CD14-positive monocyte (primary cell): Measurements from ENCODE around the gene MAML3. TPM values are rescaled to one million over a fixed set of nuclear protein-coding genes. Genes with fewer than 3 reads are reported as not detected.

Experiments
- DNase-seq, 3 donors: peaks; one replicate each; pipeline ENCODE4 v3.0.0-alpha.2; 2011 to 2022
- H2AFZ ChIP-seq: 2 replicates; pipeline ENCODE4 v1.6.0; 2012; ENCODE audit warnings: mild to moderate bottlenecking, low read depth, low read length, inconsistent platforms; ENCODE audit not compliant: insufficient read depth, poor library complexity, severe bottlenecking
- H3K27ac ChIP-seq, 2 donors: 1 replicate in 1 of 2; 2 replicates in 1 of 2; pipeline ENCODE4 v1.5.1; 2012 to 2013; ENCODE audit warnings: low read length in 2 of 2, control low read depth in 1 of 2, inconsistent platforms in 1 of 2, low read depth in 1 of 2, mild to moderate bottlenecking in 1 of 2
- H3K27me3 ChIP-seq, 2 donors: one replicate each; pipeline versions ENCODE4 v1.6.0 to v1.6.1; 2011 to 2013; ENCODE audit warnings: low read length in 2 of 2; ENCODE audit not compliant: control insufficient read depth in 2 of 2, insufficient read depth in 2 of 2
- H3K36me3 ChIP-seq, 2 donors: replicated peaks in 1 of 2; 1 replicate in 1 of 2; 2 replicates in 1 of 2; pipeline versions ENCODE4 v1.5.1 to v1.6.1; 2012 to 2013; ENCODE audit warnings: low read length in 2 of 2, control low read depth in 1 of 2, inconsistent platforms in 1 of 2, mild to moderate bottlenecking in 1 of 2; ENCODE audit not compliant: insufficient read depth in 2 of 2, control insufficient read depth in 1 of 2
- H3K4me1 ChIP-seq, 2 donors: 1 replicate in 1 of 2; 2 replicates in 1 of 2; pipeline versions ENCODE4 v1.5.1 to v1.6.1; 2012 to 2013; ENCODE audit warnings: low read length in 2 of 2, control low read depth in 1 of 2, inconsistent platforms in 1 of 2, mild to moderate bottlenecking in 1 of 2, moderate library complexity in 1 of 2; ENCODE audit not compliant: insufficient read depth in 2 of 2, control insufficient read depth in 1 of 2
- H3K4me2 ChIP-seq: replicated peaks from 2 replicates; pipeline ENCODE3; 2012; ENCODE audit warnings: low read length, moderate library complexity, mild to moderate bottlenecking; ENCODE audit not compliant: poor library complexity, severe bottlenecking; ENCODE audit errors: extremely low read depth
- H3K4me3 ChIP-seq, 3 experiments: fragments of 200-600 bp in 1 of 3; sonication (generic) in 1 of 3; replicated peaks in 1 of 3; 1 replicate in 2 of 3; 2 replicates in 1 of 3; pipeline ENCODE4 v1.5.1; 2011 to 2013; ENCODE audit warnings: low read length in 3 of 3, mild to moderate bottlenecking in 3 of 3, control low read depth in 2 of 3, low read depth in 2 of 3, inconsistent platforms in 1 of 3, moderate library complexity in 1 of 3
- H3K79me2 ChIP-seq: 2 replicates; pipeline ENCODE4 v1.6.0; 2012; ENCODE audit warnings: mild to moderate bottlenecking, control low read depth, inconsistent platforms, low read length, moderate library complexity; ENCODE audit not compliant: insufficient read depth
- H3K9ac ChIP-seq: 2 replicates; pipeline ENCODE4 v1.6.0; 2017; ENCODE audit warnings: low read length, mild to moderate bottlenecking; ENCODE audit not compliant: insufficient read depth, poor library complexity, severe bottlenecking
- H3K9me3 ChIP-seq, 2 donors: replicated peaks in 1 of 2; 1 replicate in 1 of 2; 2 replicates in 1 of 2; pipeline versions ENCODE4 v1.5.1 to v1.6.1; 2012 to 2013; ENCODE audit warnings: low read length in 2 of 2, control low read depth in 1 of 2; ENCODE audit not compliant: control insufficient read depth in 1 of 2, insufficient read depth in 1 of 2
- H4K20me1 ChIP-seq: 2 replicates; pipeline ENCODE4 v1.6.0; 2012; ENCODE audit warnings: mild to moderate bottlenecking, low read length, control low read depth, moderate library complexity; ENCODE audit not compliant: insufficient read depth
- H3K27ac Mint-ChIP-seq, 7 donors: one replicate each; pipeline ENCODE4 v1.8.0; 2020; ENCODE audit warnings: mild to moderate bottlenecking in 7 of 7, mixed read lengths in 7 of 7, moderate library complexity in 6 of 7, inconsistent platforms in 2 of 7
- H3K27me3 Mint-ChIP-seq, 3 donors: one replicate each; pipeline ENCODE4 v1.8.0; 2021 to 2022; ENCODE audit warnings: low read depth in 3 of 3, mild to moderate bottlenecking in 3 of 3, mixed read lengths in 3 of 3, moderate library complexity in 3 of 3, inconsistent platforms in 1 of 3
- H3K36me3 Mint-ChIP-seq, 2 donors: one replicate each; pipeline ENCODE4 v1.8.0; 2020; ENCODE audit warnings: mixed read lengths in 2 of 2, inconsistent platforms in 1 of 2, mild to moderate bottlenecking in 1 of 2
- H3K4me1 Mint-ChIP-seq: one replicate; pipeline ENCODE4 v1.8.0; 2020; ENCODE audit warnings: mild to moderate bottlenecking, mixed read lengths
- H3K4me3 Mint-ChIP-seq, 2 donors: one replicate each; pipeline ENCODE4 v1.8.0; 2020; ENCODE audit warnings: mild to moderate bottlenecking in 2 of 2, mixed read lengths in 2 of 2, moderate library complexity in 1 of 2
- H3K9me3 Mint-ChIP-seq, 7 donors: one replicate each; pipeline ENCODE4 v1.8.0; 2020 to 2022; ENCODE audit warnings: mixed read lengths in 7 of 7, mild to moderate bottlenecking in 6 of 7, moderate library complexity in 6 of 7, inconsistent platforms in 2 of 7
- CTCF ChIP-seq: fragments of 200-600 bp; IDR thresholded peaks from one replicate; pipeline ENCODE4 v1.8.0; 2022; ENCODE audit warnings: antibody characterized with exemption, mild to moderate bottlenecking
- WGBS: methylation state at CpG from one replicate; pipeline ENCODE4 v1.1.5; 2013; ENCODE audit warnings: missing lambda C conversion rate; ENCODE audit not compliant: insufficient coverage; 5-methylcytosine and 5-hydroxymethylcytosine counted together
- intact Hi-C, 2 donors: fragments of 100-400 bp; cut with micrococcal nuclease; formaldehyde crosslinking; loops; one replicate each; pipeline versions ENCODE4 v1.15.0 to v1.15.1; 2023
- polyA plus RNA-seq, 3 donors: library from polyadenylated mRNA; depleted of rRNA in 1 of 3; unstranded in 2 of 3; stranded (reverse) in 1 of 3; fragments of 300-500 nt in 2 of 3; fragments of >200 nt in 1 of 3; fragmentation: Illumina TruSeq in 2 of 3; gene quantifications; 1 replicate in 2 of 3; 2 replicates in 1 of 3; pipeline ENCODE4 v1.2.3, GENCODE V29; 2012 to 2021

The MAML3 gene
- polyA plus RNA-seq, 3 donors: 1.5 to 6.5 (median 2.3) TPM

- Histone ChIP-seq H3K9me3 (no peaks in the 10 kb centered on the region), H3K4me1 (peaks cover 45 to 64% of the 10 kb centered on the region in 2 donors), H2AFZ (peak overlapping the region; percentile 88), H3K27me3 (no peaks in the 10 kb centered on the region), H3K4me3 (peak overlapping the region; percentile 53 to 81 (median 73)), H3K4me2 (peak overlapping the region; percentile 90), H3K79me2 (peaks cover 5% of the 10 kb centered on the region), H3K27ac (peak overlapping the region; percentile 5 to 79), H4K20me1 (no peaks in the 10 kb centered on the region), H3K36me3 (peaks cover 0 to 4% of the 10 kb centered on the region in 2 donors), H3K9ac (peak overlapping the region; percentile 57)
- H3K27me3 Mint-ChIP-seq: peaks cover 0 to 1% (median 1%) of the 10 kb centered on the region in 3 donors
- TF ChIP-seq CTCF: no peak
- peak in 2 of 3 donors; percentile 20 to 47 for DNase-seq
- H3K36me3 Mint-ChIP-seq: peaks cover 4 to 13% of the 10 kb centered on the region in 2 donors
- peak overlapping the region in 6 of 7 donors; percentile 79 to 94 (median 88) for H3K27ac Mint-ChIP-seq
- peaks cover 0 to 1% (median 0%) of the 10 kb centered on the region in 7 donors for H3K9me3 Mint-ChIP-seq
- H3K4me1 Mint-ChIP-seq: peaks cover 58% of the 10 kb centered on the region
- WGBS: 1% methylated on average over 47 of the region's 59 CpGs
- intact Hi-C loops: loop anchor here (5.0 to 10.0 kb wide), 5 partner anchors 77 to 619 kb away; partner anchors contain the start of gene MAML3 (in 2 of the 2)
- H3K4me3 Mint-ChIP-seq: peak overlapping the region; percentile 85 to 92
Measured at GRCh38 chr4:139735381-139736273, 418.4 kb downstream of the MAML3 start.

- peak; percentile 74 to 97 (median 78) for DNase-seq
- H3K9ac ChIP-seq: peak overlapping the region; percentile 57
- peak overlapping the region; percentile 88 for H2AFZ ChIP-seq
- H3K4me3 Mint-ChIP-seq: peak overlapping the region; percentile 85 to 92
- H3K9me3 ChIP-seq: no peaks in the 10 kb centered on the region
- peak overlapping the region; percentile 48 to 94 (median 90) for H3K27ac Mint-ChIP-seq
- H4K20me1 ChIP-seq: no peaks in the 10 kb centered on the region
- intact Hi-C loops: loop anchor here (5.0 to 10.0 kb wide), 5 partner anchors 77 to 620 kb away; partner anchors contain the start of gene MAML3 (in 2 of the 2)
- H3K27me3 ChIP-seq: no peaks in the 10 kb centered on the region
- H3K36me3 ChIP-seq: peaks cover 5 to 10% of the 10 kb centered on the region in 2 donors
- H3K36me3 Mint-ChIP-seq: peaks cover 10 to 17% of the 10 kb centered on the region in 2 donors
- peaks cover 5% of the 10 kb centered on the region for H3K79me2 ChIP-seq
- peak overlapping the region; percentile 53 to 81 (median 73) for H3K4me3 ChIP-seq
- H3K4me1 Mint-ChIP-seq: peaks cover 51% of the 10 kb centered on the region
- H3K27ac ChIP-seq: peak overlapping the region; percentile 34 to 79
- 0% methylated on average over 38 of the region's 42 CpGs for WGBS
- H3K9me3 Mint-ChIP-seq: peaks cover 0 to 1% (median 0%) of the 10 kb centered on the region in 7 donors
- peaks cover 40 to 57% of the 10 kb centered on the region in 2 donors for H3K4me1 ChIP-seq
- TF ChIP-seq CTCF: peak; percentile 95
- peaks cover 0 to 1% (median 1%) of the 10 kb centered on the region in 3 donors for H3K27me3 Mint-ChIP-seq
- H3K4me2 ChIP-seq: peak overlapping the region; percentile 90
Measured at GRCh38 chr4:139734875-139735380, 419.1 kb downstream of the MAML3 start.
